ENCODE measurements around the gene MED4.

DNA sequence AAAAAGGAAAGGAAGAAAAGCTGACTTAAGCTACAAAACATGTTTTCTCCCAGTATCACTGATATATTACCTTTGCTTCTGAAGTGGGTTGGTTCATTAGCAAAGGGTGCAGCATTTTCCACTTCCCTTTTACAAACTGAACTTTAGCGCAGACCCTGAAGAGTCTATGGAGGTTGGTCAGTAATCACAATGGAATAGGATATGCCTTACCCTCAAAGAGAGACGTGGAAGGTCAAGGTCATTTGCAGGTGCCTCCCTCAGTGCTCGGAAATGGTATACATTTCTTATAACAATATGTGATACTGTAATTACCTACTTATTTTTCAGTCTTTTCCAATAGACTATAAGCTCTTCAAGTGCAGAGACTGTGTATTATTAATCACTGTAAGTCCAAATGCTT lies 21.9 kb upstream of the MED4 start:
- TF ChIP-seq, protein P1, sequence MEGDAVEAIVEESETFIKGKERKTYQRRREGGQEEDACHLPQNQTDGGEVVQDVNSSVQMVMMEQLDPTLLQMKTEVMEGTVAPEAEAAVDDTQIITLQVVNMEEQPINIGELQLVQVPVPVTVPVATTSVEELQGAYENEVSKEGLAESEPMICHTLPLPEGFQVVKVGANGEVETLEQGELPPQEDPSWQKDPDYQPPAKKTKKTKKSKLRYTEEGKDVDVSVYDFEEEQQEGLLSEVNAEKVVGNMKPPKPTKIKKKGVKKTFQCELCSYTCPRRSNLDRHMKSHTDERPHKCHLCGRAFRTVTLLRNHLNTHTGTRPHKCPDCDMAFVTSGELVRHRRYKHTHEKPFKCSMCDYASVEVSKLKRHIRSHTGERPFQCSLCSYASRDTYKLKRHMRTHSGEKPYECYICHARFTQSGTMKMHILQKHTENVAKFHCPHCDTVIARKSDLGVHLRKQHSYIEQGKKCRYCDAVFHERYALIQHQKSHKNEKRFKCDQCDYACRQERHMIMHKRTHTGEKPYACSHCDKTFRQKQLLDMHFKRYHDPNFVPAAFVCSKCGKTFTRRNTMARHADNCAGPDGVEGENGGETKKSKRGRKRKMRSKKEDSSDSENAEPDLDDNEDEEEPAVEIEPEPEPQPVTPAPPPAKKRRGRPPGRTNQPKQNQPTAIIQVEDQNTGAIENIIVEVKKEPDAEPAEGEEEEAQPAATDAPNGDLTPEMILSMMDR (IDR thresholded peaks at IDR 0.05) = no peak
- no peak for TF ChIP-seq POLR2A (IDR thresholded peaks at IDR 0.05)
